Activated CD4-positive, CD25-positive, alpha-beta regulatory T cell treated with anti-CD3 and anti-CD28 coated beads, Interleukin-2, amount 50 U/mL, for 16 hours (primary cell): ENCODE measurements around the gene MRPS2.
"Not testable (repeated sequence)": the region's sequence is repeated elsewhere in the genome, so short reads cannot be mapped to it uniquely, and the experiment has no call there.

Source experiments
- DNase-seq: peaks from one replicate; pipeline ENCODE4 v3.0.0-alpha.2; 2020; ENCODE audit warnings: low read depth, low spot score

Gene MRPS2

DNA sequence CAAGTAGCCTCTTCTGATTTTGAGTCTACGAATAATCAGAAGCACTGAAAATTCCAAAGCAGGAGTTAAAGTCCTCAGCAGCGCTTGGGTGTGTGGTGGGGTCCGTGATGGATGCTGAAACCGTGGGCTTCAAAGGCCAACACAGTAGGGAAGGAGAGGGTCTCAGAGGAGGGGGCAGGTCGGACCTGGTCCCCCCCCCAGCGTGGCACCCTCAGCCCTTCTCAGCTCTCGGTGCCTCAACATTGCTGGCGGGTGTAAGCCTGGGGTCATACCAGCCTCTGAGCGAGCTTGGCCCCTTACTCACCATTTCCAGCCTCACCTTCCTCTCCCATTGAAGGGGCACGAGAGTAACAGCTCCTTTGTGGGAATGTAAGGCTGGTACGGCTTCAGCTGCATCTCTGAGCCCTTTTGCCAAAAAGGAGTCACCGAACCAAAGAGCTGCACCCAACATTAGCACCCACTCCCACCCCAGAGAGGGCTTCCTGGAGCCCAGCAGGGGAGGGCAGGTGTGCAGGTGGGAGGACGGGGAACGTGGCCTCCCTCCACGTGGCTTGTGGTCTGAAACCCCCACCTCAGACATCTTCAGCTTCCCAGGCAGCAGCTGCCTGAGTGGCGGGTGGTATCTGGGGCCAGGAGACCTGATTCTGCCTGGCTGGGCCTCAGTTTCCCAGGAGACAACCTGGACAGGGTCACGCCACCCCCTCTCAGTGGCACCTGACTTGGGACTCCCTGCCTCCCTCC, 14.0 kb downstream of the MRPS2 start:
- no peak for DNase-seq

DNA sequence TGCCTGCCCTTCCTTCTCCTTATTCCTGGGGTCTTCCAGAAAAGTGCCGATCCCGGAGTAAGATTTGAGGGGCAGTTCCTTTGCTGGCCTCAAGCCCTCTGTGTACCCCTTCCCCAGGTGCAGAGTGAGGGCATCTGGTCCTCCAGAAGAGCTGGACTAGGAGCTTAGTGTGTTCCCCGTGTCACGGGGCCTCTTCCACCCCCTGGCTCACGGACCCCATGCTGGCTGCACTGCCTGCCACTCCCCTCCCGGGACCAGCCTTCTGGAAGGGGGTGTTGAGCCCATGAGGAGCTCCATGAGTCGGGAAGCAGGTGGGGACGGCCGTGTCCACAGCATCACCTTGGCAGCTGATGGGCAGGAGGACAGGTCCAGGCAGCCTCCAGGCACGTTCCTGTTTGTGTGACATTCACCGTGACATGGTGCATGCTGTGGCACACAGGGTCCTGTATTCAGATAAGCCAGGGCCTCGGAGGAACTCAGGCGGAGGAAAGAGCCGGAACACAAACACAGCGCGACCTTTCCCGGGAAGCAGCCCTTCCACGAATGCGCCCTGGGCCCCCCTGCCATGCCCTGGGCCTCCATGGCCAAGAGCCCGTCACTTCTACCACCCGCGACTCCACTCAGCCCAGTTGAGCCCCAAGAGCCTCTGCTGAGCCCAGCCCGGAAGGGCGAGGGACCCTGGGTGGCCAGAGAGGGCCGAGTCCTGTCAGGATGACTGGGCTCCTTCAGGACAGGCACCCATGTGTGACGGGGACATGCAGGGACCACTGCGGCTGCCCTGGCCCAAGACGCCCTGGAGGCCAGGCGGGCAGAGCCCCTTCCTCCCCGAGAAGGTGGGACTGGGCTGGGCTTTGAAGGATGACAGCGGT, 14.8 kb downstream of the MRPS2 start:
- no peak for DNase-seq

DNA sequence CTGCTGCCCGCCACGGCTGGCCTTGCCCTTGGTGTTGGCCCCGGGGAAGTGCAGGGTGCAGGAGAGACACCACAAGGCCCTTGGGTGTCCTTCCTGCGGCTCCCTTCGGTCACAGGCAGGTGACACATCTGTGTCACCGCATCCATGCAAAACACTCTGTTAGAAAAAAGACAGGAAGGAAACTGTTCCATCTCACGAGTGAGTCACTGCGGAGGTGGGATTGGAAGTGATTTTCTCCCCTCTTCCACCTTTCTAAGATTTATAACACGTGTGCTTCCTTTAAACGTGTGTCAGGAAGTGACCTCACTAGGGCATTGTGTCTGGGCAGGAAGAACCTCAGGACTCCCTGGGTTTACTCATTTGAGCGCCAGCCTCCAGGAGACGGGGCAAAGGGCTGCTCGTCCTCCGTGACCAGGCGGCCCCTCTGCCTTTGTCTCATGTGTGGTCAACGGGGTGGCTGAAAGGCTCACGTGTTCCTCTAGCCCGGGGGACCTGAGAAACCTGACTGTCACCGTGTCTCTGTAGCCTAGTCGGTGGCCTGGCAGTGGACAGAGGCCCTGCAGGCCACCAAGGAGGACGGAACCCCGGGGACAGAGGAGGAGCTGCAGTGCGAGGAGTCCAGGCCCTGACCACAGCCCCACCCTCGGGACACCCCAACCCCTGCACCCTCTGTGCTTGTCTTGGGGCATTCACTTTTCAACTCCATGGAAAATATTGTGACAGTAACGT, 15.8 kb downstream of the MRPS2 start:
- DNase-seq = no peak

DNA sequence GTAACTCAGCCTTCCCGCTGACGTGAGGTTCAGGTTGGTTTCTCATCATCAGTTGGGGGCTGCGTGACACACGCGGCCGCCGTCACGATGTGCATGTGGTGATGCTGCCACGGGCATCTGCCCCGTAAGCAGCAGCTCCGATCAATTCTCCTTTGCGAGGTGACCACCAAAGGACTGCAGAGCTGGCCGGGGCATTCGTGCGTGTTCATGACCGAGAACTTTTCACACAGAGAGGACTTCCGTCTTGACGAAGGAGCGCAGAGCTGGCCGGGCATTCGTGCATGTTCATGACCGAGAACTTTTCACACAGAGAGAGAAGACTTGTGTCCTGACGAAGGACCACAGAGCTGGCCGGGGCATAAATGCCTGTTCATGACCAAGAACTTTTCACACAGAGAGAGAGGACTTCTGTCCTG, 16.9 kb downstream of the MRPS2 start:
- DNase-seq = no peak

DNA sequence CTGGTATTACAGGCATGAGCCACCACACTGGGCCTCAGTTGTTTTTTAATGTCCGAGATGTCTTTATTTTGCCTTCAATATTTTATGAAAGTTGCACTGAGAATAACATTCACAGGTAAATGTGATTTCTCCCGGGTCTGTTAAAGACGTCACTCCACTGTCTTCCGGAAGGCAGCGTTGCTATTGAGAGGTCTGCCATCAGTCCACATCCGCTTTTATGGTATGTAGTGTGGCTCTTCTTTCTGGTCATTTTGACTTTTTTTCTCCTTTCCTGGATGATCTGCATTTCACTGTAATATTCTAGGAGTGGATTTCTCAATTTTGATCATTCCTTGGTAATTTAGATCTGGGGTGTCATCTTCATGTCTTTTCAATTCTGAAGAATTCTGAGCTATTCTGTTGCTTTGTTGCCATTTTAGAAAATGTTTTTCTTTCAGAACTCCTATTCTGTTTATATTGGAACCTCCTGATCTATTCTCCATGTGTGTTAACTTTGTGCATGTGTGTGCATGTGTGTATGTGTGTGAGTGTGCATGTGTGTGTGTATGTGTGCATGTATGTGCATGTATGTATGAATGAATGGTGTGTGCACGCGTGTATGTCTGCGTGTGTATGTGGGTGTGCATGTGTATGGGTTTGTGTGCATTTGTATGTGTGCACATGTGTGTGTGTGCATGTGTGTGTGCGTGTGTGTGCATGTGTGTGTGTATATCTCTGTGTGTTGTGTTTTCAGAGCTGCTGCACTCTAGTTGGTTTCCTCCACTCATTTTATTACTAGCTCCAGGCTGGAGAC, 18.9 kb downstream of the MRPS2 start:
- DNase-seq = no peak

DNA sequence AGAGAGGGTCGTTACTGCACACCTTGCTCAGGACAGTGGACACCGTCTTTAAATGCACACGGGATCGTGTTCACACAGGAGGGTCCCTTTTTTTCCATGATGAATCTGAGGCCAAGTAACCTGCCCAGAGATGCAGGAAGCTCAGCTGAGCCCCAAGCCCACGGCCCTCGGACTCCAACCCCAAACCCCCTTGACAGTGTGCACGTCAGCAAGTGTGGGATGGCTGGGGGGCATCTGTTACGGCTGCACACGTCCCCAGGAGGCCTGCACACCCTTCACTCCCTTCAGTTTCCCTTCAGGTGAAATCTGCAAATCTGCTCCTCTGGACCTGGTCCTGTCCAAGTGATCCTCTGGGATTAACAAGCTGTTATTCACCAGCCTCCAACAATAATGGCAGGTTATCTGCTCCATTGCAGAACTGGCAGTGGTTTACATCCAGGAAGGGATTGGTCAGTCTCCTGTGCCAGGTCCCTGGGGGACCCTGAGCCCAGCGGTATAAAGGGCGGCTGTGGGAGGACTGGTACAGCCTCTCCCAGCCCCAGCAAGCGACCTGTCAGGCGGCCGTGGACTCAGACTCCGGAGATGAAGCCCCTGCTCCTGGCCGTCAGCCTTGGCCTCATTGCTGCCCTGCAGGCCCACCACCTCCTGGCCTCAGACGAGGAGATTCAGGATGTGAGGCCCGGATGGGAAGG, 20.6 kb downstream of the MRPS2 start, which contains the start of gene LCN1:
Gene LCN1 (plus strand): TSS at position 525 of the 692 bp plus-strand sequence. CDS start 58 bp downstream, at position 583.
- no peak for DNase-seq

DNA sequence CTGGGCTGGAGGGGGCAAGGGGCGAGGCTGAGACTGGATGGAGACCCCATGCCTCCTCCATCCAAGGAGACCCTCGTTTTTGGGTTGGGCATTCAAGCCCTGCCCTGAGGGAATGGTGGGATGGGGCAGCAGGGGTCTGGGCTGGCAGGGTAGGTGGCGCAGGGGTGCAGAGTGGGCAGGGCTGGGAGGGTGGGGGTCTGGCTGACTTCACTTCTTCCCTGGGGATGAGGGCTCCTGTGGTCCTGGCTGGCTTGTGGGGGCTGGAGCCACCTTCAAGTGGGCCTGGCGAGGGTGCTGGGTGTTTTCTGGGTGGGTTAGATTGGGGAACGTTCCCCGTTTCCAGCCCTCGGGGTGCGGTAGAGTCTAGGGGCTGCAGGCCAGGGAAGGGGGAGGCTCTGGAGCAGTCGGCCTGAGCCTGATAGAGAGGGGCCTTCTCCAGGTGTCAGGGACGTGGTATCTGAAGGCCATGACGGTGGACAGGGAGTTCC, 21.2 kb downstream of the MRPS2 start:
- no peak for DNase-seq

DNA sequence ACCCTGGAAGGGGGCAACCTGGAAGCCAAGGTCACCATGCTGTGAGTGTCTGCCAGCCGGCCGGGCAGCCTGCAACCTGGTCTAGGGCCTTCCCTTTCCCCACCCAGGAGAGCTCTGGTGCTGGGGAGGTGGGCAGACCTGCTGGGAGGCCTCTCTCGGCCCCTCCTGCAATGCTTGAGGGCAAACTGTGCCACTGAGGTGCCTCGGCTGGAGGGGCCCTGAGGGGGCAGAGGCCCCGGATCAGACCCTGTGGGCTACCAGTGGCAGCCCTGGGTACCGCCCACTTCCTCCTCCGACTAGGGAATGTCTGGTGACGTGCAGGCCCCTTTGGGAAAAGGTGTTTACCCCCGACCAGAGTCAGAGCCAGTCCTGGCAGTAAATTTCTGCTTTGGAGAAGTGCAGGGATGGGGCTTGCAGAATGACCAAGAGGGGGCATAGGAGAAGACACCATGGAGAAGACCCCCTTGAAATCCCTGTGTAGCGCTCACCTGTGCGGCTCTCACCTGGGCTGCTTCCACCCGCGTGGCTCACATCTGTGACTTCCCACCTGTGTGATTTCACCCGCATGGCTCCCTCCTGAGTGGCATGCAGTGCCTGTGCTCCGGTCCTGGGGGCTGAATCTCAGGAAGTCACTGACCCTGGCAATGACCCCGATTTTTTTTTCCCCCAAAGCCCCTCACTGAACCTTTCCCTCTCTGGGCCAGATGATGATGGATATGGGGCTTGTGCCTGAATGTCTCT, 21.8 kb downstream of the MRPS2 start:
- no peak for DNase-seq

DNA sequence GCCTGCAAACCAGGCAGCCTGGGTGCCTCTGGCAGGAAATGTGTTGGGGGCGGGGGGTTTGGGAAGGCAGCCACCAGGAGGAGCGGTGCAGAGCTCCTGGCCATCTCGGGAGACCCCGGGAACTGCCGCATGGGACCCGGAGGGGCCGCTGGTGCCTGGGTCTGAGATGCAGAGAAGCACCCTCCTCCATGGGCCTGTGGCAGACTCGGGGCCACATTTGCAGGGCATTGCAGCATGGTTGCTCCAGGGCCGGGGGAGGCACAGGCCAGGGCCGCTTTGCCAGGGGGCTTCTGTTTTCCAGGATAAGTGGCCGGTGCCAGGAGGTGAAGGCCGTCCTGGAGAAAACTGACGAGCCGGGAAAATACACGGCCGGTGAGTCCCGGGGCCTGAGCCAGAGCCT, 22.4 kb downstream of the MRPS2 start:
- DNase-seq = no peak

DNA sequence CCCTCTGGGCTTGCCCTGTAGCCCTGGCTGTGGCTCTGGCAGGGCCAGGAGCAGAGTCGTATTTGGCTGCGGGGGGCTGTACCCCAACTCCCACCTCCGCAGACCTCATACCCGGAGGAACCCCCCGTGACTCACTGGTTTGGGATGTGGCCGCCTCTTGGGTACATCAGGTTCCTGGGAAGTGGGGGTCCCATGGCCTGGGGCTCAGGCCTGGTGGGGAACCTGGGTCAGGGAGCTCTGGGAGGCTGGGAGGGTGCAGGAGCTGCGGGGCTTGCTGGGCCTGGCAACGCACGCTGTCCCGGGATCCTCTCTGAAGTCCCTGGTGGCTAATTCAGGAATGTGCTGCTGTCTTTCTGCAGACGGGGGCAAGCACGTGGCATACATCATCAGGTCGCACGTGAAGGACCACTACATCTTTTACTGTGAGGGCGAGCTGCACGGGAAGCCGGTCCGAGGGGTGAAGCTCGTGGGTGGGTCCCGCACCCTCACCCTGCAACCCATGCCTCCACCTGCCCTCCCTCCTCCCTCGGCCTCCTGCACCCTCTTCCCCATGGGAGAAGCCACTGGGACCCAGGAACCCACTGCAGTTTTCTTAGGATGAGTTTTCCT, 23.1 kb downstream of the MRPS2 start:
- DNase-seq = no peak

DNA sequence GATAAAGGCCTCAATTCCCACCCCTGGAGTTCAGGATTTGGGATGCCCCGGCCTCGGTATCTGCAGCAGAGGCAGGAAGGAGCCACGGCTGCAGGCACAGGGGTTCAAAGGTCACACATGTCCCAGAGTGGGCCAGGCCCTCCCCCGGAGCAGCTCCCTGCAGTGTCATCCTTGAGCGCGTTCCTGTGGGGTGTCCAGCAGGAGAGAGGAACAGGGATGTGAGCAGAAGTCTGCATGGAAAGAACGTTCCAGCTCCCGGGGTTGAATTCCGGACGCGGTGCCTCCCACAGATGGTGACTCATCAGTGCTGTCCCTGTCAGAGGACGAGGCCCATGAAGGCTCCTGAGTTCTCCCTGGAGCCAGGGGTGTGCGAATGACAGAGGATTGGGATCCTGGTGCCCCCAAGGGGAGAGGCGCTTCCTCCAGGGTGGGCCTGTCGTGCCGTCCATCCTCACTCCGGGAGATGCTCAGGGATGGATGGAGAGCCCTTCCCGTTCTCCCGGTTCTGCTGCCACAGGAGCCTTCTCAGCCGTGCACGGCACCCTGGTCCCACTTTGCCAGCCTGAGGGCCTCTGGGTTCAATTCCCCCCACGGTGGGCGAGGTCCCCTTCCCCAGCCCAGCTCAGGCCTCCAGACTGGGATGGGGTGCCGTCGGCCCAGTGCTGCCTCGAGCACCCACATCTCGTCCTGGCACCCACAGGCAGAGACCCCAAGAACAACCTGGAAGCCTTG, 23.8 kb downstream of the MRPS2 start:
- DNase-seq = no peak

DNA sequence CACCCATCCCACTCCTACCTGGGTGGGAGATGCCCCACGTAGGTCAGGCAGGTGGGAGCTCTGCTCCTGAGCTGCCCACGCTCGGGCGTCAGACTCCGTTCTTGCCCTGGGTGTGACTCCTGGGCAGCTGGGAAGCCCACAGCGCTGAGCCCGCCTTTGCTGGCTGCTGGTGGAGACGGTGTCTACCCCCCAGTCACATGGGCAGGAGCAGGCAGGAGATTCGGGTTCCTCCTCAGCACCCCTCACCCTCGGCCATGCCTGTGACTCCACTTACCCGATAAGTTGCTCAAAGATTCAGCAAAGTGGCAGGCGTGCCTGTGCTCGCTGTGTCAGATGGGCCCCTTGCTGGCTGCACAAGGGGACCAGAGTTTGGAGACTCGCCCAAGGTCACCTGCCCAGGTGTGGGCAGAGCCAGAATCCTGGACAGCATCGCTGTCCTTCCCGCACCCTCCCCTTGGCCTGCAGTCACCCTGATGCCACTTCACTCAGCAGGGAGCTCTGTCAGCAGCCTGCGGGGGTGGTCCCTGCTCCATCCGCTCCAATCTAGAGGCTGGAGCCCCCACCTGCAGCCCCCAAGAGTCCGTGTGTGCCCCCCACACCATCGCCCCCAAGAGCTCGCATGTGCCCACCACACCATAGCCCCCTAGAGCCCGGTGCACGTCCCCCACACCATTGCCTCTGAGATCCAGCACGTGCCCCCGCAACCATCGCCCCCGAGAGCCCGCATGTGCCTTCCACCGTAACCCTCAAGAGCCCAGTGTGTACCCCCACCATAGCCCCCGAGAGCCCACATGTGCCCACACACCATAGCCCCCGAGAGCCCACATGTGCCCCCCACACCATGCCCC, 25.0 kb downstream of the MRPS2 start:
- DNase-seq = no peak

DNA sequence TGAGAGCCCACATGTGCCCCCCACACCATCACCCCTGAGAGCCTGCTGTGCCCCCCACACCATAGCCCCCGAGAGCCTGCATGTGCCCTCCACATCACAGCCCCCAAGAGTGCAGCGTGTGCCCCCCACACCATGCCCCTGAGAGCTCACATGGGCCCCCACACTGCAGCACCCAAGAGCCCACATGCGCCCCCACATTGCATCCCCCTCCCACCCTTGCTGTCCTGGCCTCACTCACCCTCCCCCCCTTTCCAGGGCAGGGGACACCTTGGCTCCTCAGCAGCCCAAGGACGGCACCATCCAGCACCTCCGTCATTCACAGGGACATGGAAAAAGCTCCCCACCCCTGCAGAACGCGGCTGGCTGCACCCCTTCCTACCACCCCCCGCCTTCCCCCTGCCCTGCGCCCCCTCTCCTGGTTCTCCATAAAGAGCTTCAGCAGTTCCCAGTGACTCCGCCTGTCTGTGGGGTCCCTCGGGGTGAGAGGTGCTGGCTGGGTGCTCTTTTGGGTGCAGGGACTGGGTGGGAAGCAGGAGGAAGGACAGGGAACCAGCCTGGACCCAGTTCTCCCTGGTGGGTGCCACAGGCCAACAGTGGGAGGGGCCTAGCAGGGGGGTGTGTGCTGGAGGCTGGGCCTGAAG, 25.7 kb downstream of the MRPS2 start:
- DNase-seq = no peak

DNA sequence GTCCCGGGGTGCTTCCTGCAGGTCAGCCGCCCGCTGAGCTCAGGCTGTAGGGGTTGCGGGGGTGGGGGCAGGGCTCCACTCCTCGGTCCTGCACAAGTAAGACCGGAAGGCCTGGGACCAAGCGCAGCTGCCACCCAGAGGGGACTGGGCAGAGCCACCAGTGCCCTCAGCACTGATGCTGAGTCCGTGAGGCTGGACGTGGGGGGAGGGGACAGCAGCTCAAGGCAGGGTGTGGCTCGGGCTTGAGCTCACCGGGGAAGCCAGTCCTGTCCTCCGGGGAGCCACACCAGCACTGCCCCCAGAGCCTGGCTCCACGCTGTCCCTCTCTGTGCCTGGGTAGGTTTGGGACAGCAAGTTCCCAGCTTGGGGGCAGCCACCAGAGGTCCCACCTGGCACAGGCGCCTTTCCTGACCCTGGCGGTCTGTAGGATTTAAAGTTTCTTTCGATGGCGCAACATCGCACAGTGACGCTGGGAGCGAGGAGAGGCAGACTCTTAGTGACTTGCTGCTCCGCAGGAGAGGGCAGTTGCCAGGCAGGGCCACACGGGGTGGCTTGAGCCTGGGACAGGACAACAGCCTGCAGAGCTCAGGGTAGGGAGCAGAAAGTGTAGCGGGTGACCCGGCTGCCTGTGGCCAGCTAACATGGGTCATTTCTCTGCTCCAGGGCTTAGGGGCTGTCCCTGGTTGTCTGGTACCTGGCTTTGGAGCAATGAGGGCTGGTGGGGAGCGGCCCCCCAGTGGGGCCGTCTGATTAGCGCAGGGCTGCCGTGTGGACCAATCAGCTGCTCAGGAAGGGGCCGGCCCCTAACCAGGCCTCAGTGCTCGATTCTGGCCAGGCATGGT, 26.5 kb downstream of the MRPS2 start:
- no peak for DNase-seq

DNA sequence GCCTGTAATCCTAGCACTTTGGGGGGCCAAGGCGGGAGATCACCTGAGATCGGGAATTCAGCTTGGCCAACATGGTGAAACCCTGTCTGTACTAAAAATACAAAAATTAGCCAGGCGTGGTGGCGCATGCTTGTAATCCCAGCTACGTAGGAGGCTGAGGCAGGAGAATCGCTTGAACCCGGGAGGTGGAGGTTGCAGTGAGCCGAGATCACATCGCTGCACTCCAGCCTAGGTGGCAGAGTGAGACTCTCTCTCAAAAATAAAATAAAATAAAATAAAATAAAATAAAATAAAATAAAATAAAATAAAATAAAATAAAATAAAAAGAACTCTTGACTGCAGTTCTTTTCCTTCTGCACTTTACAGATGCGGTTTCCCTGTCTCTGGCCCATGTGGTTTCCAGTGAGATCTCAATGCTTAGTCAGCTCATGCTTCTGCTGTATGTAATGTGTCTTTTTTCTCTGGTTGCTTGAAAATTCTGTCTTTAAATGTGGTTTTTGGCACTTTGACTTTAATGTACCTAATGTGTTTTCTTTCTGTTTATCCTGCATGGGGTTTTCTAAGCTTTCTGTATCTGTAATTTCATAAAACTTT, 28.5 kb downstream of the MRPS2 start:
- DNase-seq = not testable (repeated sequence)

DNA sequence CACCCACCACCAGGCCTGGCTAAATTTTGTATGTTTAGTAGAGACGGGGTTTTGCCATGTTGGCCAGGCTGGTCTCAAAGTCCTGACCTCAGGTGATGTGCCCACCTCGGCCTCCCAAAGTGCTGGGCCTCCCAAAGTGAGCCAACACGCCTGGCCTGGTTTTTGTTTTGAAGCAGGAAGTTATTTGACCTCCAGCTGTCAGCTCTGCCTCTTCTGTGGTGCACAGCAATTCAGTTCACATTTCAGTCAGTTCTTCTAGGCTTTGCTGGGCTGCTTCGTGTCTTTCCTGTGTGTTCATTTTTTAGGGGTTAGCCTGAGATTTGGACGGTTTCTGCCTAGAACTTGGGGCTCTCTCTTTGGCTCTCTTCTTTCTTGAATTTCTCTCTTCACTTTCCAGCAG, 29.7 kb downstream of the MRPS2 start:
- no peak for DNase-seq
